K562 (cell line): ENCODE measurements around the gene CTTNBP2NL. TPM values are rescaled to one million over a fixed set of nuclear protein-coding genes. Genes with fewer than 3 reads are reported as not detected.

Source experiments
- ATAC-seq: fragments of 200-7000 bp; cut with Tn5 transposase; 3 replicates; pipeline ENCODE4 v1.9.1; 2020; ENCODE audit warnings: moderate library complexity
- BruUV-seq: library from RNA; stranded (reverse); fragments of 400-500 nt; replicated peaks from 2 replicates; lab custom pipeline; 2021; lab: Mats Ljungman, UMichigan
- CTCF ChIA-PET: fragments of 300-600 bp; formaldehyde crosslinking; extraction: SDS; loops from one replicate; lab custom pipeline; 2021; ENCODE audit warnings: low intra/inter-chr PET ratio; lab: Yijun Ruan, JAX
- POLR2A ChIA-PET: fragments of 300-600, 350-650 bp; sonication (Branson Sonifier 250); formaldehyde crosslinking; extraction: SDS; loops from one replicate; lab custom pipeline; 2021; ENCODE audit warnings: antibody characterized with exemption, inconsistent platforms; lab: Yijun Ruan, JAX
- DNase-seq, 4 experiments: peaks; one replicate each; pipeline versions ENCODE4 v3.0.0 to v3.0.0-alpha.2; 2011 to 2018; ENCODE audit warnings: low spot score in 3 of 4, mixed read lengths in 3 of 4; ENCODE audit errors: extremely low read depth in 1 of 4
- FAIRE-seq: peaks from 2 replicates; lab custom pipeline; 2011; peaks lifted over from hg19 to GRCh38; lab: Jason Lieb, UNC
- H2AFZ ChIP-seq: 2 replicates; pipeline ENCODE4 v1.6.0; 2011; ENCODE audit warnings: low read depth, low read length, control low read depth, inconsistent platforms
- H3K27ac ChIP-seq: fragments of 200-600 bp; 3 replicates; pipeline ENCODE4 v1.8.0; 2011; ENCODE audit warnings: low read depth, mild to moderate bottlenecking, control low read depth, inconsistent platforms, low read length, moderate library complexity, mixed read lengths; ENCODE audit errors: extremely low read depth
- H3K27me3 ChIP-seq, 2 experiments: fragments of 300-600 bp in 1 of 2; 2 replicates in 1 of 2; 3 replicates in 1 of 2; pipeline versions ENCODE4 v1.6.0 to v1.8.0; 2011; ENCODE audit warnings: inconsistent platforms in 2 of 2, low read length in 2 of 2, mild to moderate bottlenecking in 1 of 2, mixed read lengths in 1 of 2, moderate library complexity in 1 of 2; ENCODE audit not compliant: control insufficient read depth in 2 of 2, insufficient read depth in 2 of 2
- H3K36me3 ChIP-seq: fragments of 300-600 bp; 3 replicates; pipeline ENCODE4 v1.8.0; 2011; ENCODE audit warnings: mild to moderate bottlenecking, low read length, inconsistent platforms; ENCODE audit not compliant: control insufficient read depth, insufficient read depth
- H3K4me1 ChIP-seq, 2 experiments: fragments of 200-600 bp in 1 of 2; replicated peaks in 1 of 2; 2 replicates in 1 of 2; 3 replicates in 1 of 2; pipeline versions ENCODE4 v1.5.1 to v1.8.0; 2011; ENCODE audit warnings: inconsistent platforms in 2 of 2, low read length in 2 of 2, mild to moderate bottlenecking in 1 of 2, mixed read lengths in 1 of 2, moderate library complexity in 1 of 2; ENCODE audit not compliant: control insufficient read depth in 2 of 2, insufficient read depth in 2 of 2
- H3K4me2 ChIP-seq: 2 replicates; pipeline ENCODE4 v1.6.1; 2011; ENCODE audit warnings: low read length, control low read depth, inconsistent platforms, mixed read lengths; ENCODE audit not compliant: insufficient read depth
- H3K4me3 ChIP-seq: fragments of 200-600 bp; sonication (generic), shearing (Covaris generic); 2 replicates; pipeline ENCODE4 v1.5.1; 2016; ENCODE audit warnings: control low read depth, inconsistent platforms
- H3K79me2 ChIP-seq: fragments of 200-600 bp; 3 replicates; pipeline ENCODE4 v1.8.0; 2011; ENCODE audit warnings: low read length, inconsistent platforms; ENCODE audit not compliant: control insufficient read depth, insufficient read depth
- H3K9ac ChIP-seq, 2 experiments: 2 replicates each; pipeline versions ENCODE4 v1.6.0 to v1.6.1; 2011; ENCODE audit warnings: low read depth in 2 of 2, low read length in 2 of 2, control low read depth in 1 of 2, inconsistent platforms in 1 of 2, mild to moderate bottlenecking in 1 of 2, mixed read lengths in 1 of 2; ENCODE audit not compliant: insufficient read depth in 1 of 2
- H3K9me1 ChIP-seq: one replicate; pipeline ENCODE4 v1.6.0; 2011; ENCODE audit warnings: inconsistent platforms, mild to moderate bottlenecking, low read length, moderate library complexity; ENCODE audit not compliant: control insufficient read depth, insufficient read depth
- H3K9me3 ChIP-seq: replicated peaks from 2 replicates; pipeline ENCODE4 v1.5.1; 2011; ENCODE audit warnings: low read depth, low read length, inconsistent platforms; ENCODE audit not compliant: control insufficient read depth, insufficient read depth
- H4K20me1 ChIP-seq: replicated peaks from 2 replicates; pipeline ENCODE4 v1.6.1; 2011; ENCODE audit warnings: low read length, inconsistent platforms, mixed read lengths; ENCODE audit not compliant: control insufficient read depth, insufficient read depth
- BCOR ChIP-seq: fragments of 450-650 bp; IDR thresholded peaks from 2 replicates; pipeline ENCODE4 v1.6.1; 2016
- KAT7 ChIP-seq: sonication (generic); formaldehyde crosslinking; IDR thresholded peaks from 2 replicates; pipeline ENCODE4 v1.8.0; 2022; ENCODE audit warnings: missing genetic modification reagents, mild to moderate bottlenecking, borderline replicate concordance
- KLF6 ChIP-seq: fragments of 250-450 bp; sonication (Bioruptor Pico); IDR thresholded peaks from 2 replicates; pipeline ENCODE4 v1.4.0; 2020; ENCODE audit warnings: mild to moderate bottlenecking, moderate library complexity, borderline replicate concordance
- NR2C1 ChIP-seq, 2 experiments: fragments of 450-650 bp; IDR thresholded peaks; 2 replicates each; pipeline ENCODE4 v1.6.1; 2017; ENCODE audit warnings: mild to moderate bottlenecking in 2 of 2, antibody characterized with exemption in 1 of 2, inconsistent platforms in 1 of 2, missing compliant biosample characterization in 1 of 2, missing genetic modification characterization in 1 of 2
- RFX1 ChIP-seq: fragments of 450-650 bp; IDR thresholded peaks from 2 replicates; pipeline ENCODE4 v1.6.1; 2016; ENCODE audit warnings: mild to moderate bottlenecking, moderate library complexity
- U2AF2 ChIP-seq: fragments of 200-400 bp; formaldehyde crosslinking; optimal IDR thresholded peaks from 2 replicates; pipeline ENCODE3; 2017; ENCODE audit warnings: low read depth, mild to moderate bottlenecking, low read length
- ZNF121 ChIP-seq: sonication (generic); formaldehyde crosslinking; conservative IDR thresholded peaks from 2 replicates; pipeline ENCODE4 v1.8.0; 2022; ENCODE audit warnings: missing genetic modification reagents
- WGBS: fragments of 100-300 bp; shearing (Covaris generic); methylation state at CpG from one replicate; pipeline ENCODE4 v1.1.6; 2016; ENCODE audit warnings: low coverage, mixed read lengths; ENCODE audit not compliant: insufficient coverage; ENCODE audit errors: missing lambda C conversion rate; 5-methylcytosine and 5-hydroxymethylcytosine counted together
- in situ Hi-C: fragments of 300-500 bp; cut with MboI; formaldehyde crosslinking; loops from 4 replicates; pipeline ENCODE4 v1.15.0; 2018; ENCODE audit warnings: inconsistent platforms, mixed read lengths
- intact Hi-C: fragments of 100-400 bp; cut with micrococcal nuclease; formaldehyde crosslinking; loops from 2 replicates; pipeline ENCODE4 v1.14.2; 2022
- polyA plus RNA-seq, 8 experiments: library from polyadenylated mRNA; depleted of rRNA in 4 of 8; stranded (reverse) in 5 of 8; unstranded in 3 of 8; fragments of >200 nt; fragmentation: Nextera tagmentation in 2 of 8; fragmentation: Illumina TruSeq in 1 of 8; extraction: Ambion mirVana in 2 of 8; extraction: Trizol in 1 of 8; gene quantifications; 2 replicates each; pipeline versions ENCODE4 v1.2.1 to v1.2.3, GENCODE V29; 2011 to 2014; ENCODE audit warnings: inconsistent platforms in 1 of 8, missing spikeins in 1 of 8
- total RNA-seq, 7 experiments: library from RNA; depleted of rRNA in 6 of 7; stranded (reverse); fragments of >200 nt in 6 of 7; fragmentation: Illumina TruSeq in 2 of 7; extraction: Trizol in 2 of 7; gene quantifications; 2 replicates each; pipeline versions ENCODE4 v1.2.1 to v1.2.3, GENCODE V29; 2011 to 2021; ENCODE audit warnings: low replicate concordance in 1 of 7
- TF ChIP-seq, protein P1 (sequence below): sonication (generic); formaldehyde crosslinking; IDR thresholded peaks from 2 replicates; pipeline ENCODE4 v1.8.1; 2023; ENCODE audit warnings: mild to moderate bottlenecking, missing genetic modification reagents
- TF ChIP-seq, protein P2 (sequence below): fragments of 200-800 bp; sonication (Bioruptor generic); IDR thresholded peaks from 2 replicates; pipeline ENCODE4 v1.6.1; 2017; ENCODE audit warnings: missing genetic modification characterization, missing compliant biosample characterization

The CTTNBP2NL gene
- total and polyA plus RNA-seq, 9 of the 15 experiments (the other 6 are each of a cell fraction or from before 2014, with no cell fraction given): 0.27 to 1.4 (median 0.62) TPM

DNA sequence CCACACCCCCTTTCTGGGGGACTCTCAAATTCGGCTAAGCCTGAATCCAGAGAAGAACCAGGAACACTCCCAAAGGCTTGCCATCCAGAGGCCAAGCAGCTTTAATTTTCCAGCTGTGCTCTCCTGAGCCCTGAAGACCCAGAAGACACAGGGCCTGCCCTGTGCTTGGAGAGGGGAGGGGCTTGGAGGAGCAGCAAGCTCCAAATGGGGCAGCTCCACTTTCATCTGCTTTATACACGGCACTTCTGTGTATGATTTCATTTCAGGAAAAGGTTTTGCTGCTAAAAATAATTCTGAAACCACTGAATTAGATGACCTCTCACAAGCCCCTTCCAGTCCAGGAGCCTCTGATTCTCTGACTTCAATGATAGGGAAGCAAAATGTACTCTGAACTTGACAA is 39.2 kb upstream of the CTTNBP2NL start (continued):
- TF ChIP-seq, protein P1, sequence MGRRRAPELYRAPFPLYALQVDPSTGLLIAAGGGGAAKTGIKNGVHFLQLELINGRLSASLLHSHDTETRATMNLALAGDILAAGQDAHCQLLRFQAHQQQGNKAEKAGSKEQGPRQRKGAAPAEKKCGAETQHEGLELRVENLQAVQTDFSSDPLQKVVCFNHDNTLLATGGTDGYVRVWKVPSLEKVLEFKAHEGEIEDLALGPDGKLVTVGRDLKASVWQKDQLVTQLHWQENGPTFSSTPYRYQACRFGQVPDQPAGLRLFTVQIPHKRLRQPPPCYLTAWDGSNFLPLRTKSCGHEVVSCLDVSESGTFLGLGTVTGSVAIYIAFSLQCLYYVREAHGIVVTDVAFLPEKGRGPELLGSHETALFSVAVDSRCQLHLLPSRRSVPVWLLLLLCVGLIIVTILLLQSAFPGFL (CRISPR knock-in tag): no peak
- no peak for TF ChIP-seq NR2C1 (IDR thresholded peaks at IDR 0.05)
- no peak for TF ChIP-seq NR2C1 (tag; IDR thresholded peaks at IDR 0.05)

DNA sequence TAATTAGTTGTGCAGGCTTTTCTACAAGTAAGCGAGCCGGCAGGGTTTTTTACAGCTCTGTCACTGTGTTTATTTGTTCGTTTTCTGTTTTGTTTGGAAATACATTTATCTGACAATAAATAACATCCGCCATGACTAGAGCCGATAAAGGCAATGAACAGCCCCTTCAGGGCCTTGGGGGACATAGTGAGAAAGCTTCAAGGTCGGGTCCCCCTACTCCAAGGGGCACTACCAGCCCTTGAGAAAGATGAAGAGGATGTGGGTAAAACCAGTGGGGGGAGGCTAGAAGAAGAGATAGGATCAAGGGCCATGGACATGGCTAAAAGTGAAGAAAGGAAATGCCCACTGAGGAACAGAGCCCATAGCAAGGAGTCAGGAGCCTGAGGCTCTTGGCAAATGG is 38.5 kb upstream of the CTTNBP2NL start:
- in situ Hi-C loops (no loop called here), intact Hi-C loops (no loop called here)
- ATAC-seq (no peak), DNase-seq (no peak)
- H3K27ac ChIP-seq: no peak overlapping the region
- no peaks in the 10 kb centered on the region for H3K9me3 ChIP-seq
- no TSS peak for BruUV-seq
- no peak overlapping the region for H3K4me3 ChIP-seq
- POLR2A ChIA-PET: interaction anchor here (0.6 to 1.7 kb wide), 3 partner anchors 12 to 1926 kb away, joined by 3 to 5 read pairs (median 4); no protein-coding TSS in a partner anchor
- no peaks in the 10 kb centered on the region for H4K20me1 ChIP-seq
- H3K79me2 ChIP-seq: no peaks in the 10 kb centered on the region
- H2AFZ ChIP-seq: no peak overlapping the region
- no peak for TF ChIP-seq KAT7 (CRISPR knock-in tag)
- TF ChIP-seq ZNF121: no peak
- TF ChIP-seq U2AF2: no peak
- TF ChIP-seq KLF6 (CRISPR knock-in tag): no peak
- no peak for TF ChIP-seq BCOR
- TF ChIP-seq, protein P2, sequence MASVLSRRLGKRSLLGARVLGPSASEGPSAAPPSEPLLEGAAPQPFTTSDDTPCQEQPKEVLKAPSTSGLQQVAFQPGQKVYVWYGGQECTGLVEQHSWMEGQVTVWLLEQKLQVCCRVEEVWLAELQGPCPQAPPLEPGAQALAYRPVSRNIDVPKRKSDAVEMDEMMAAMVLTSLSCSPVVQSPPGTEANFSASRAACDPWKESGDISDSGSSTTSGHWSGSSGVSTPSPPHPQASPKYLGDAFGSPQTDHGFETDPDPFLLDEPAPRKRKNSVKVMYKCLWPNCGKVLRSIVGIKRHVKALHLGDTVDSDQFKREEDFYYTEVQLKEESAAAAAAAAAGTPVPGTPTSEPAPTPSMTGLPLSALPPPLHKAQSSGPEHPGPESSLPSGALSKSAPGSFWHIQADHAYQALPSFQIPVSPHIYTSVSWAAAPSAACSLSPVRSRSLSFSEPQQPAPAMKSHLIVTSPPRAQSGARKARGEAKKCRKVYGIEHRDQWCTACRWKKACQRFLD (CRISPR knock-in tag): no peak
- no peak for TF ChIP-seq RFX1
- TF ChIP-seq, all 486 proteins: peak for 0
- peaks cover 3% of the 10 kb centered on the region for H3K9me1 ChIP-seq
- no peaks in the 10 kb centered on the region for H3K36me3 ChIP-seq
- no peak overlapping the region for H3K9ac ChIP-seq
- WGBS: 3% methylated on average over 6 of the region's 6 CpGs
- peaks cover 0 to 3% of the 10 kb centered on the region in 2 experiments; a peak in 3 of 5 replicates for H3K27me3 ChIP-seq
- H3K4me2 ChIP-seq: no peak overlapping the region
- FAIRE-seq: no peak
- H3K4me1 ChIP-seq: no peaks in the 10 kb centered on the region
- CTCF ChIA-PET: no interaction called here
